H1 (cell line): ENCODE data around the gene FAM120B. TPM values are rescaled to one million over a fixed set of nuclear protein-coding genes. Genes with fewer than 3 reads are reported as not detected.

ENCODE experiments used
- CTCF ChIA-PET: fragments of 300-600 bp; sonication (Branson Sonifier 250); formaldehyde crosslinking; loops from one replicate; lab custom pipeline; 2021; ENCODE audit not compliant: partially characterized antibody; lab: Charles Lee
- POLR2A ChIA-PET: fragments of 300-600 bp; sonication (Branson Sonifier 250); formaldehyde crosslinking; loops from one replicate; lab custom pipeline; 2021; ENCODE audit warnings: inconsistent platforms; ENCODE audit not compliant: partially characterized antibody; lab: Charles Lee
- DNase-seq, 2 experiments: peaks; one replicate each; pipeline versions ENCODE4 v3.0.0 to v3.0.0-alpha.2; 2010 to 2022; ENCODE audit warnings: low spot score in 2 of 2, low read depth in 1 of 2, mixed read lengths in 1 of 2
- FAIRE-seq: peaks from 2 replicates; lab custom pipeline; 2011; peaks lifted over from hg19 to GRCh38; lab: Jason Lieb, UNC
- H2AFZ ChIP-seq: 2 replicates; pipeline ENCODE4 v1.8.1; 2012; ENCODE audit warnings: low read length, inconsistent platforms
- H2AK5ac ChIP-seq: 2 replicates; pipeline ENCODE4 v1.6.1; 2013; ENCODE audit warnings: low read depth, low read length
- H2BK120ac ChIP-seq: replicated peaks from 2 replicates; pipeline ENCODE3; 2013; ENCODE audit warnings: low read depth, low read length, inconsistent platforms
- H2BK12ac ChIP-seq: 2 replicates; pipeline ENCODE4 v1.6.1; 2013; ENCODE audit warnings: low read depth, low read length
- H2BK15ac ChIP-seq: 2 replicates; pipeline ENCODE4 v1.6.1; 2013; ENCODE audit warnings: low read length
- H2BK20ac ChIP-seq: 2 replicates; pipeline ENCODE4 v1.6.1; 2013; ENCODE audit warnings: low read length
- H2BK5ac ChIP-seq: 2 replicates; pipeline ENCODE4 v1.6.1; 2013; ENCODE audit warnings: low read depth, low read length
- H3K14ac ChIP-seq: 2 replicates; pipeline ENCODE4 v1.6.1; 2013; ENCODE audit warnings: inconsistent platforms; ENCODE audit not compliant: insufficient read length
- H3K18ac ChIP-seq: 2 replicates; pipeline ENCODE4 v1.6.1; 2013; ENCODE audit warnings: low read length; ENCODE audit errors: extremely low read depth
- H3K23ac ChIP-seq: 2 replicates; pipeline ENCODE4 v1.6.1; 2013; ENCODE audit warnings: inconsistent platforms; ENCODE audit not compliant: insufficient read length
- H3K23me2 ChIP-seq: 2 replicates; pipeline ENCODE4 v1.6.1; 2013; ENCODE audit warnings: low read depth, low read length
- H3K27ac ChIP-seq: 2 replicates; pipeline ENCODE4 v1.6.1; 2011; ENCODE audit warnings: low read depth, low read length, inconsistent platforms
- H3K27me3 ChIP-seq, 4 experiments: replicated peaks in 1 of 4; 1 replicate in 1 of 4; 2 replicates in 3 of 4; pipeline versions ENCODE4 v1.6.1 to v1.8.1; 2011 to 2013; ENCODE audit warnings: low read length in 3 of 4, mild to moderate bottlenecking in 3 of 4, inconsistent platforms in 2 of 4, mixed read lengths in 2 of 4, moderate library complexity in 1 of 4; ENCODE audit not compliant: control insufficient read depth in 3 of 4, insufficient read depth in 3 of 4; ENCODE audit errors: extremely low read depth in 1 of 4
- H3K36me3 ChIP-seq, 4 experiments: 2 replicates each; pipeline versions ENCODE4 v1.6.1 to v1.8.1; 2011 to 2013; ENCODE audit warnings: mild to moderate bottlenecking in 4 of 4, low read length in 3 of 4, moderate library complexity in 2 of 4, control low read depth in 1 of 4, inconsistent platforms in 1 of 4; ENCODE audit not compliant: insufficient read depth in 4 of 4, control insufficient read depth in 2 of 4
- H3K4ac ChIP-seq: replicated peaks from 2 replicates; pipeline ENCODE3; 2013; ENCODE audit warnings: low read length, low read depth, mixed read lengths, inconsistent platforms; ENCODE audit not compliant: insufficient read length
- H3K4me1 ChIP-seq, 4 experiments: replicated peaks in 1 of 4; 1 replicate in 1 of 4; 2 replicates in 3 of 4; pipeline versions ENCODE4 v1.6.1 to v1.8.1; 2011 to 2013; ENCODE audit warnings: low read length in 3 of 4, inconsistent platforms in 2 of 4, mixed read lengths in 1 of 4; ENCODE audit not compliant: insufficient read depth in 4 of 4, control insufficient read depth in 3 of 4
- H3K4me2 ChIP-seq, 2 experiments: 2 replicates each; pipeline versions ENCODE4 v1.6.1 to v1.8.1; 2011 to 2013; ENCODE audit warnings: low read depth in 2 of 2, low read length in 2 of 2, control low read depth in 1 of 2, inconsistent platforms in 1 of 2, mild to moderate bottlenecking in 1 of 2; ENCODE audit not compliant: insufficient read depth in 1 of 2
- H3K4me3 ChIP-seq, 4 experiments: fragments of 200-600, 300-600 bp in 1 of 4; sonication (generic), shearing (Covaris generic), sonication (Bioruptor Twin) in 1 of 4; 2 replicates each; pipeline versions ENCODE4 v1.5.1 to v1.8.1; 2011 to 2016; ENCODE audit warnings: low read length in 4 of 4, low read depth in 3 of 4, control low read depth in 2 of 4, inconsistent platforms in 2 of 4, mild to moderate bottlenecking in 2 of 4, mixed read lengths in 1 of 4, moderate library complexity in 1 of 4; ENCODE audit not compliant: insufficient read depth in 2 of 4; ENCODE audit errors: extremely low read depth in 1 of 4
- H3K56ac ChIP-seq: replicated peaks from 2 replicates; pipeline ENCODE3; 2013; ENCODE audit warnings: low read depth, mild to moderate bottlenecking, mixed read lengths, low read length, inconsistent platforms; ENCODE audit not compliant: insufficient read length
- H3K79me1 ChIP-seq: 2 replicates; pipeline ENCODE4 v1.6.1; 2013; ENCODE audit warnings: low read depth, low read length, control low read depth
- H3K79me2 ChIP-seq, 2 experiments: 2 replicates each; pipeline versions ENCODE4 v1.6.1 to v1.8.1; 2012 to 2013; ENCODE audit warnings: low read length in 2 of 2, mild to moderate bottlenecking in 2 of 2, inconsistent platforms in 1 of 2; ENCODE audit not compliant: insufficient read depth in 2 of 2, control insufficient read depth in 1 of 2
- H3K9ac ChIP-seq, 4 experiments: replicated peaks in 1 of 4; 1 replicate in 1 of 4; 2 replicates in 3 of 4; pipeline versions ENCODE4 v1.6.1 to v1.8.1; 2011 to 2013; ENCODE audit warnings: low read depth in 3 of 4, low read length in 3 of 4, control low read depth in 2 of 4, mild to moderate bottlenecking in 2 of 4, moderate library complexity in 2 of 4, inconsistent platforms in 1 of 4; ENCODE audit errors: extremely low read depth in 1 of 4
- H3K9me3 ChIP-seq, 2 experiments: 2 replicates each; pipeline versions ENCODE4 v1.6.1 to v1.8.1; 2012 to 2013; ENCODE audit warnings: mild to moderate bottlenecking in 2 of 2, moderate library complexity in 2 of 2, control low read depth in 1 of 2, inconsistent platforms in 1 of 2, low read depth in 1 of 2, low read length in 1 of 2, mixed read lengths in 1 of 2; ENCODE audit not compliant: insufficient read depth in 2 of 2
- H4K20me1 ChIP-seq, 2 experiments: replicated peaks in 1 of 2; 2 replicates each; pipeline versions ENCODE3 to v1.8.1; 2011 to 2013; ENCODE audit warnings: inconsistent platforms in 2 of 2, low read length in 2 of 2, mild to moderate bottlenecking in 1 of 2; ENCODE audit not compliant: insufficient read depth in 2 of 2, control insufficient read depth in 1 of 2
- H4K5ac ChIP-seq: 2 replicates; pipeline ENCODE4 v1.6.1; 2013; ENCODE audit warnings: low read length, low read depth, mixed read lengths, inconsistent platforms; ENCODE audit not compliant: insufficient read length
- H4K8ac ChIP-seq: 2 replicates; pipeline ENCODE4 v1.8.0; 2013; ENCODE audit warnings: mild to moderate bottlenecking, moderate library complexity, low read length, inconsistent platforms; ENCODE audit not compliant: insufficient read depth; ENCODE audit errors: extremely low read depth
- H4K91ac ChIP-seq: replicated peaks from 2 replicates; pipeline ENCODE3; 2013; ENCODE audit warnings: low read length, mixed read lengths, inconsistent platforms; ENCODE audit not compliant: insufficient read length
- BRCA1 ChIP-seq: IDR thresholded peaks from 2 replicates; pipeline ENCODE4 v1.6.1; 2012; ENCODE audit warnings: low read depth, low read length, improper control_type of control experiment
- CHD1 ChIP-seq: IDR thresholded peaks from 2 replicates; pipeline ENCODE4 v1.6.1; 2012; ENCODE audit warnings: low read depth, low read length, improper control_type of control experiment
- CREB1 ChIP-seq: IDR thresholded peaks from 2 replicates; pipeline ENCODE4 v1.6.1; 2012; ENCODE audit warnings: inconsistent platforms
- EP300 ChIP-seq, 2 experiments: IDR thresholded peaks; 1 replicate in 1 of 2; 2 replicates in 1 of 2; pipeline ENCODE4 v1.6.1; 2011 to 2012; ENCODE audit warnings: low read depth in 2 of 2, low read length in 2 of 2, mild to moderate bottlenecking in 2 of 2, borderline replicate concordance in 1 of 2, inconsistent platforms in 1 of 2, moderate library complexity in 1 of 2
- FOSL1 ChIP-seq: IDR thresholded peaks from 2 replicates; pipeline ENCODE4 v1.6.1; 2011; ENCODE audit warnings: mild to moderate bottlenecking, low read depth, low read length, moderate library complexity; ENCODE audit not compliant: insufficient read depth
- GABPA ChIP-seq: IDR thresholded peaks from 2 replicates; pipeline ENCODE4 v1.6.1; 2011; ENCODE audit warnings: mild to moderate bottlenecking, low read length, moderate library complexity, borderline replicate concordance; ENCODE audit not compliant: insufficient read depth
- POLR2AphosphoS5 ChIP-seq: IDR thresholded peaks from 2 replicates; pipeline ENCODE4 v1.6.1; 2011; ENCODE audit warnings: low read depth, low read length
- SIRT6 ChIP-seq: IDR thresholded peaks from one replicate; pipeline ENCODE4 v1.7.1; 2012; ENCODE audit warnings: low read length, inconsistent platforms
- TBP ChIP-seq: IDR thresholded peaks from 2 replicates; pipeline ENCODE4 v1.6.1; 2011; ENCODE audit warnings: low read depth, low read length, improper control_type of control experiment
- TCF12 ChIP-seq: IDR thresholded peaks from 2 replicates; pipeline ENCODE4 v1.6.1; 2011; ENCODE audit warnings: low read depth, mild to moderate bottlenecking, low read length
- WGBS, 2 experiments: shearing (Covaris generic) in 1 of 2; methylation state at CpG; one replicate each; pipeline versions ENCODE4 v1.1.6 to v1.1.7; 2013 to 2015; ENCODE audit warnings: low lambda C conversion rate in 2 of 2, mixed read lengths in 2 of 2, inconsistent platforms in 1 of 2, low coverage in 1 of 2, missing lambda C conversion rate in 1 of 2; ENCODE audit not compliant: insufficient replicate concordance in 2 of 2, insufficient coverage in 1 of 2, insufficient read length in 1 of 2; ENCODE audit errors: extremely low coverage in 1 of 2, missing lambda C conversion rate in 1 of 2; 5-methylcytosine and 5-hydroxymethylcytosine counted together
- polyA plus RNA-seq, 7 experiments: library from polyadenylated mRNA; depleted of rRNA in 3 of 7; stranded (reverse) in 5 of 7; unstranded in 2 of 7; fragments of >200 nt in 5 of 7; fragments of 200-250 nt in 2 of 7; gene quantifications; 1 replicate in 5 of 7; 2 replicates in 1 of 7; 4 replicates in 1 of 7; pipeline versions ENCODE4 v1.2.1 to v1.2.3, GENCODE V29; 2011 to 2013; ENCODE audit warnings: missing spikeins in 2 of 7, mixed read lengths in 2 of 7
- total RNA-seq: library from RNA; stranded (reverse); fragmentation: NEBNext Ultra II Directional; extraction: Animal tissue kit (Norgen Biotek cat#: 25700); gene quantifications from 2 replicates; pipeline ENCODE4 v1.2.1, GENCODE V29; 2021
- TF ChIP-seq, protein P1 (sequence below): IDR thresholded peaks from 2 replicates; pipeline ENCODE4 v1.6.1; 2012; ENCODE audit warnings: inconsistent platforms

FAM120B gene
- total and polyA plus RNA-seq, 2 of the 8 experiments (the other 6 are each of a cell fraction or from before 2014, with no cell fraction given), result 5.1 to 12.5 TPM

DNA sequence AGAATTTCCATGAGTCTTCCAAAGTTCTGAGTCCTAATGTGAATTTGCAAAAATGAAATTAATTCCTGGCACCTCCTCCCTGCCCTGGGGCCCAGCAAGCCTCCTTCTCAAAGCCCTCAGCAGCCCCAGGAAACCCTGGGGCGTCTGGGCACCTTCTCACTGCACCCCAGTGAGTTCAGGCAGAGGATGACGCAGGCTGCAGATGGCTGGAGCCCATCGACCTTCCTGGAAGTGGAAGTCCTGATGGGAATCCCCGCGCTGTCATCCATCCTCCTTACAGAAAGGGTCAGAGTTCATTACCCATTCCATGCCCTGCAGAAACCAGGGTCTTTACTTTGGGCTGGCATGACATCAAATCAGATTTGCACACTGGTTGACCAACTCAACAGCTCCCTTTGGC, 47.3 kb upstream of the FAM120B start:
- H3K23me2 ChIP-seq, result no peaks in the 10 kb centered on the region
- no peaks in the 10 kb centered on the region; a peak in 1 of 7 replicates for H3K27me3 ChIP-seq
- no peak overlapping the region for H4K5ac ChIP-seq
- no peak overlapping the region for H2BK12ac ChIP-seq
- H3K4me1 ChIP-seq, result no peaks in the 10 kb centered on the region
- DNase-seq, result no peak
- no peak overlapping the region for H3K18ac ChIP-seq
- H4K8ac ChIP-seq, result no peak overlapping the region
- no peaks in the 10 kb centered on the region for H3K79me2 ChIP-seq
- H3K4me2 ChIP-seq, result no peak overlapping the region
- H2BK20ac ChIP-seq, result no peak overlapping the region
- H3K9ac ChIP-seq, result no peak overlapping the region
- no peak overlapping the region for H3K27ac ChIP-seq
- no peaks in the 10 kb centered on the region for H3K79me1 ChIP-seq
- H3K23ac ChIP-seq, result no peak overlapping the region
- H4K91ac ChIP-seq, result no peak overlapping the region
- TF ChIP-seq FOSL1, result no peak
- TF ChIP-seq CREB1, result no peak
- TF ChIP-seq GABPA, result no peak
- TF ChIP-seq POLR2AphosphoS5, result no peak
- no peak for TF ChIP-seq EP300 (IDR thresholded peaks at IDR 0.05; ENCODE audit: borderline replicate concordance in 1 of 2, low read depth in 2 of 2, low read length in 2 of 2)
- TF ChIP-seq TCF12, result no peak
- no peak for TF ChIP-seq CHD1
- TF ChIP-seq, protein P1, sequence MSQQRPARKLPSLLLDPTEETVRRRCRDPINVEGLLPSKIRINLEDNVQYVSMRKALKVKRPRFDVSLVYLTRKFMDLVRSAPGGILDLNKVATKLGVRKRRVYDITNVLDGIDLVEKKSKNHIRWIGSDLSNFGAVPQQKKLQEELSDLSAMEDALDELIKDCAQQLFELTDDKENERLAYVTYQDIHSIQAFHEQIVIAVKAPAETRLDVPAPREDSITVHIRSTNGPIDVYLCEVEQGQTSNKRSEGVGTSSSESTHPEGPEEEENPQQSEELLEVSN, result no peak
- TF ChIP-seq TBP, result no peak
- no peak for TF ChIP-seq SIRT6
- no peak for TF ChIP-seq BRCA1
- TF ChIP-seq, all 59 proteins: peak for 0
- Histone ChIP-seq H3K9me3 (no peaks in the 10 kb centered on the region), H2AK5ac (no peak overlapping the region), H2AFZ (no peak overlapping the region), H3K36me3 (no peaks in the 10 kb centered on the region), H2BK120ac (no peak overlapping the region), H3K4ac (no peak overlapping the region), H3K56ac (no peak overlapping the region), H4K20me1 (no peaks in the 10 kb centered on the region), H2BK15ac (no peak overlapping the region), H2BK5ac (no peak overlapping the region), H3K14ac (no peak overlapping the region), H3K4me3 (no peak overlapping the region)
- FAIRE-seq, result no peak
- 88% methylated on average over 5 of the region's 5 CpGs; no CpG with 5 or more reads in 1 of the 2 experiments for WGBS, 2 experiments
- ChIA-PET POLR2A (no interaction called here), CTCF (interaction anchor here (0.6 to 0.9 kb wide), 2 partner anchors 10 to 221 kb away, joined by 3 read pairs; no protein-coding TSS in a partner anchor)
